K562 (cell line): ENCODE results near the gene SLC22A16. TPM values are rescaled to one million over a fixed set of nuclear protein-coding genes. Genes with fewer than 3 reads are reported as not detected.

ENCODE experiments used
- ATAC-seq: fragments of 200-7000 bp; cut with Tn5 transposase; 3 replicates; pipeline ENCODE4 v1.9.1; 2020; ENCODE audit warnings: moderate library complexity
- BruUV-seq: library from RNA; stranded (reverse); fragments of 400-500 nt; replicated peaks from 2 replicates; lab custom pipeline; 2021; lab: Mats Ljungman, UMichigan
- CTCF ChIA-PET: fragments of 300-600 bp; formaldehyde crosslinking; extraction: SDS; loops from one replicate; lab custom pipeline; 2021; ENCODE audit warnings: low intra/inter-chr PET ratio; lab: Yijun Ruan, JAX
- POLR2A ChIA-PET: fragments of 300-600, 350-650 bp; sonication (Branson Sonifier 250); formaldehyde crosslinking; extraction: SDS; loops from one replicate; lab custom pipeline; 2021; ENCODE audit warnings: antibody characterized with exemption, inconsistent platforms; lab: Yijun Ruan, JAX
- DNase-seq, 4 experiments: peaks; one replicate each; pipeline versions ENCODE4 v3.0.0 to v3.0.0-alpha.2; 2011 to 2018; ENCODE audit warnings: low spot score in 3 of 4, mixed read lengths in 3 of 4; ENCODE audit errors: extremely low read depth in 1 of 4
- FAIRE-seq: peaks from 2 replicates; lab custom pipeline; 2011; peaks lifted over from hg19 to GRCh38; lab: Jason Lieb, UNC
- H2AFZ ChIP-seq: 2 replicates; pipeline ENCODE4 v1.6.0; 2011; ENCODE audit warnings: low read depth, low read length, control low read depth, inconsistent platforms
- H3K27ac ChIP-seq: fragments of 200-600 bp; 3 replicates; pipeline ENCODE4 v1.8.0; 2011; ENCODE audit warnings: low read depth, mild to moderate bottlenecking, control low read depth, inconsistent platforms, low read length, moderate library complexity, mixed read lengths; ENCODE audit errors: extremely low read depth
- H3K27me3 ChIP-seq, 2 experiments: fragments of 300-600 bp in 1 of 2; 2 replicates in 1 of 2; 3 replicates in 1 of 2; pipeline versions ENCODE4 v1.6.0 to v1.8.0; 2011; ENCODE audit warnings: inconsistent platforms in 2 of 2, low read length in 2 of 2, mild to moderate bottlenecking in 1 of 2, mixed read lengths in 1 of 2, moderate library complexity in 1 of 2; ENCODE audit not compliant: control insufficient read depth in 2 of 2, insufficient read depth in 2 of 2
- H3K36me3 ChIP-seq: fragments of 300-600 bp; 3 replicates; pipeline ENCODE4 v1.8.0; 2011; ENCODE audit warnings: mild to moderate bottlenecking, low read length, inconsistent platforms; ENCODE audit not compliant: control insufficient read depth, insufficient read depth
- H3K4me1 ChIP-seq, 2 experiments: fragments of 200-600 bp in 1 of 2; replicated peaks in 1 of 2; 2 replicates in 1 of 2; 3 replicates in 1 of 2; pipeline versions ENCODE4 v1.5.1 to v1.8.0; 2011; ENCODE audit warnings: inconsistent platforms in 2 of 2, low read length in 2 of 2, mild to moderate bottlenecking in 1 of 2, mixed read lengths in 1 of 2, moderate library complexity in 1 of 2; ENCODE audit not compliant: control insufficient read depth in 2 of 2, insufficient read depth in 2 of 2
- H3K4me2 ChIP-seq: 2 replicates; pipeline ENCODE4 v1.6.1; 2011; ENCODE audit warnings: low read length, control low read depth, inconsistent platforms, mixed read lengths; ENCODE audit not compliant: insufficient read depth
- H3K4me3 ChIP-seq: fragments of 200-600 bp; sonication (generic), shearing (Covaris generic); 2 replicates; pipeline ENCODE4 v1.5.1; 2016; ENCODE audit warnings: control low read depth, inconsistent platforms
- H3K79me2 ChIP-seq: fragments of 200-600 bp; 3 replicates; pipeline ENCODE4 v1.8.0; 2011; ENCODE audit warnings: low read length, inconsistent platforms; ENCODE audit not compliant: control insufficient read depth, insufficient read depth
- H3K9ac ChIP-seq, 2 experiments: 2 replicates each; pipeline versions ENCODE4 v1.6.0 to v1.6.1; 2011; ENCODE audit warnings: low read depth in 2 of 2, low read length in 2 of 2, control low read depth in 1 of 2, inconsistent platforms in 1 of 2, mild to moderate bottlenecking in 1 of 2, mixed read lengths in 1 of 2; ENCODE audit not compliant: insufficient read depth in 1 of 2
- H3K9me1 ChIP-seq: one replicate; pipeline ENCODE4 v1.6.0; 2011; ENCODE audit warnings: inconsistent platforms, mild to moderate bottlenecking, low read length, moderate library complexity; ENCODE audit not compliant: control insufficient read depth, insufficient read depth
- H3K9me3 ChIP-seq: replicated peaks from 2 replicates; pipeline ENCODE4 v1.5.1; 2011; ENCODE audit warnings: low read depth, low read length, inconsistent platforms; ENCODE audit not compliant: control insufficient read depth, insufficient read depth
- H4K20me1 ChIP-seq: replicated peaks from 2 replicates; pipeline ENCODE4 v1.6.1; 2011; ENCODE audit warnings: low read length, inconsistent platforms, mixed read lengths; ENCODE audit not compliant: control insufficient read depth, insufficient read depth
- CCNT2 ChIP-seq: IDR thresholded peaks from 2 replicates; pipeline ENCODE4 v1.6.1; 2011; ENCODE audit warnings: borderline replicate concordance, low read depth, mild to moderate bottlenecking, moderate library complexity, mixed read lengths, low read length; ENCODE audit not compliant: insufficient read length; ENCODE audit errors: extremely low read depth
- ELK3 ChIP-seq: fragments of 450-650 bp; formaldehyde crosslinking; IDR thresholded peaks from 2 replicates; pipeline ENCODE4 v1.4.0; 2020; ENCODE audit warnings: mild to moderate bottlenecking
- ESRRB ChIP-seq: fragments of 250-450 bp; sonication (Bioruptor Pico); IDR thresholded peaks from 2 replicates; pipeline ENCODE4 v1.5.0; 2020; ENCODE audit warnings: mild to moderate bottlenecking, moderate library complexity, borderline replicate concordance
- FOSL1 ChIP-seq: fragments of 200-800 bp; sonication (Bioruptor generic); conservative IDR thresholded peaks from 2 replicates; pipeline ENCODE4 v1.6.1; 2016; ENCODE audit warnings: missing genetic modification characterization, missing compliant biosample characterization
- GABPB2 ChIP-seq: fragments of 250-450 bp; sonication (Bioruptor Pico); conservative IDR thresholded peaks from 2 replicates; pipeline ENCODE4 v1.5.1; 2021; ENCODE audit warnings: mild to moderate bottlenecking
- HMBOX1 ChIP-seq: sonication (generic); IDR thresholded peaks from 2 replicates; pipeline ENCODE4 v1.6.1; 2016
- LARP7 ChIP-seq: fragments of 450-650 bp; IDR thresholded peaks from 2 replicates; pipeline ENCODE4 v1.6.1; 2016
- NFRKB ChIP-seq: fragments of 450-650 bp; IDR thresholded peaks from 2 replicates; pipeline ENCODE4 v1.6.1; 2016; ENCODE audit warnings: low read depth
- POLR2AphosphoS5 ChIP-seq: IDR thresholded peaks from 2 replicates; pipeline ENCODE4 v1.6.1; 2011; ENCODE audit warnings: mild to moderate bottlenecking, low read depth, low read length, moderate library complexity; ENCODE audit not compliant: control insufficient read depth, insufficient read depth
- RNF219 ChIP-seq: fragments of 250-450 bp; sonication (Bioruptor Pico); IDR thresholded peaks from 2 replicates; pipeline ENCODE4 v1.5.0; 2022; ENCODE audit warnings: mild to moderate bottlenecking
- SAFB ChIP-seq: fragments of 200-400 bp; formaldehyde crosslinking; IDR thresholded peaks from 2 replicates; pipeline ENCODE4 v1.6.1; 2017; ENCODE audit warnings: low read depth, low read length, borderline replicate concordance
- TEAD4 ChIP-seq, 2 experiments: sonication (generic) in 1 of 2; formaldehyde crosslinking in 1 of 2; IDR thresholded peaks; 2 replicates each; pipeline versions ENCODE4 v1.6.1 to v1.8.0; 2012 to 2022; ENCODE audit warnings: borderline replicate concordance in 1 of 2, inconsistent platforms in 1 of 2, low read length in 1 of 2, mild to moderate bottlenecking in 1 of 2, missing genetic modification reagents in 1 of 2
- TGIF2 ChIP-seq: sonication (generic); formaldehyde crosslinking; IDR thresholded peaks from 2 replicates; pipeline ENCODE4 v1.8.1; 2022; ENCODE audit warnings: mild to moderate bottlenecking, missing genetic modification reagents, moderate library complexity
- ZFPM2 ChIP-seq: fragments of 250-450 bp; sonication (Bioruptor Pico); IDR thresholded peaks from 2 replicates; pipeline ENCODE4 v1.5.1; 2022; ENCODE audit warnings: mild to moderate bottlenecking
- ZNF197 ChIP-seq: fragments of 200-800 bp; sonication (Bioruptor generic); IDR thresholded peaks from 2 replicates; pipeline ENCODE4 v1.6.1; 2016; ENCODE audit warnings: low read depth, missing genetic modification characterization, missing compliant biosample characterization
- ZNF253 ChIP-seq: fragments of 250-450 bp; sonication (Bioruptor Pico); conservative IDR thresholded peaks from 2 replicates; pipeline ENCODE4 v1.6.1; 2021; ENCODE audit warnings: mild to moderate bottlenecking
- ZNF445 ChIP-seq: fragments of 250-450 bp; sonication (Bioruptor Pico); IDR thresholded peaks from 2 replicates; pipeline ENCODE4 v1.4.0; 2020; ENCODE audit warnings: low read depth, mild to moderate bottlenecking, moderate library complexity
- ZNF830 ChIP-seq: fragments of 250-450 bp; sonication (Bioruptor Pico); IDR thresholded peaks from 2 replicates; pipeline ENCODE4 v1.5.0; 2021; ENCODE audit warnings: mild to moderate bottlenecking
- WGBS: fragments of 100-300 bp; shearing (Covaris generic); methylation state at CpG from one replicate; pipeline ENCODE4 v1.1.6; 2016; ENCODE audit warnings: low coverage, mixed read lengths; ENCODE audit not compliant: insufficient coverage; ENCODE audit errors: missing lambda C conversion rate; 5-methylcytosine and 5-hydroxymethylcytosine counted together
- in situ Hi-C: fragments of 300-500 bp; cut with MboI; formaldehyde crosslinking; loops from 4 replicates; pipeline ENCODE4 v1.15.0; 2018; ENCODE audit warnings: inconsistent platforms, mixed read lengths
- intact Hi-C: fragments of 100-400 bp; cut with micrococcal nuclease; formaldehyde crosslinking; loops from 2 replicates; pipeline ENCODE4 v1.14.2; 2022
- polyA plus RNA-seq, 8 experiments: library from polyadenylated mRNA; depleted of rRNA in 4 of 8; stranded (reverse) in 5 of 8; unstranded in 3 of 8; fragments of >200 nt; fragmentation: Nextera tagmentation in 2 of 8; fragmentation: Illumina TruSeq in 1 of 8; extraction: Ambion mirVana in 2 of 8; extraction: Trizol in 1 of 8; gene quantifications; 2 replicates each; pipeline versions ENCODE4 v1.2.1 to v1.2.3, GENCODE V29; 2011 to 2014; ENCODE audit warnings: inconsistent platforms in 1 of 8, missing spikeins in 1 of 8
- total RNA-seq, 7 experiments: library from RNA; depleted of rRNA in 6 of 7; stranded (reverse); fragments of >200 nt in 6 of 7; fragmentation: Illumina TruSeq in 2 of 7; extraction: Trizol in 2 of 7; gene quantifications; 2 replicates each; pipeline versions ENCODE4 v1.2.1 to v1.2.3, GENCODE V29; 2011 to 2021; ENCODE audit warnings: low replicate concordance in 1 of 7

Gene SLC22A16
- total and polyA plus RNA-seq, 9 of the 15 experiments (the other 6 are each of a cell fraction or from before 2014, with no cell fraction given) = not detected

- under 1% methylated on average over 7 of the region's 7 CpGs for WGBS
- no peak for TF ChIP-seq FOSL1
- no peak for TF ChIP-seq LARP7
- TF ChIP-seq RNF219 (CRISPR knock-in tag) = no peak
- TF ChIP-seq TEAD4 (IDR thresholded peaks at IDR 0.05; ENCODE audit: low read length) = no peak
- no peak for TF ChIP-seq TEAD4 (CRISPR knock-in tag; IDR thresholded peaks at IDR 0.05; ENCODE audit: borderline replicate concordance)
- no peak for TF ChIP-seq ELK3 (CRISPR knock-in tag)
- no peak for TF ChIP-seq CCNT2
- TF ChIP-seq ZFPM2 (CRISPR knock-in tag) = no peak
- no peak for TF ChIP-seq ZNF197 (CRISPR knock-in tag)
- TF ChIP-seq TGIF2 = no peak
- TF ChIP-seq POLR2AphosphoS5 = no peak
- TF ChIP-seq ZNF253 (CRISPR knock-in tag) = no peak
- no peak for TF ChIP-seq GABPB2
- TF ChIP-seq ESRRB (CRISPR knock-in tag) = no peak
- TF ChIP-seq HMBOX1 = no peak
- TF ChIP-seq SAFB = no peak
- no peak for TF ChIP-seq ZNF445 (CRISPR knock-in tag)
- TF ChIP-seq NFRKB = no peak
- no peak for TF ChIP-seq ZNF830
Measured at GRCh38 chr6:110434961-110435602, 41.3 kb downstream of the SLC22A16 start.

More at GRCh38 chr6:110434961-110435602, 41.3 kb downstream of the SLC22A16 start:
- POLR2A ChIA-PET = interaction anchor here (0.7 kb wide), 1 partner anchor 9 kb away, joined by 3 read pairs; no protein-coding TSS in a partner anchor
- no peaks in the 10 kb centered on the region for H3K36me3 ChIP-seq
- no peak overlapping the region for H2AFZ ChIP-seq
- H3K27ac ChIP-seq = no peak overlapping the region
- no peak overlapping the region for H3K4me2 ChIP-seq
- no peaks in the 10 kb centered on the region for H3K9me1 ChIP-seq
- H3K79me2 ChIP-seq = no peaks in the 10 kb centered on the region
- no peaks in the 10 kb centered on the region for H3K4me1 ChIP-seq
- FAIRE-seq (no peak), ATAC-seq (no peak), DNase-seq (no peak)
- BruUV-seq = no TSS peak
- H4K20me1 ChIP-seq = no peaks in the 10 kb centered on the region
- no peak overlapping the region for H3K9ac ChIP-seq
- in situ Hi-C loops = no loop called here
- no peak overlapping the region for H3K4me3 ChIP-seq
- CTCF ChIA-PET = no interaction called here
- intact Hi-C loops = no loop called here
- H3K9me3 ChIP-seq = no peaks in the 10 kb centered on the region
- peaks cover 12 to 29% of the 10 kb centered on the region in 2 experiments for H3K27me3 ChIP-seq
